Liver (tissue), 9 donors: Measurements from ENCODE around the gene KAT7. TPM values are rescaled to one million over a fixed set of nuclear protein-coding genes. Genes with fewer than 3 reads are reported as not detected.

Source experiments
- DNase-seq: peaks from one replicate; pipeline ENCODE4 v3.0.0-alpha.2; 2017; ENCODE audit warnings: low spot score
- H3K27ac ChIP-seq, 2 donors: one replicate each; pipeline ENCODE4 v1.7.0; 2013; ENCODE audit warnings: inconsistent platforms in 2 of 2, low read length in 2 of 2, control low read depth in 1 of 2, low read depth in 1 of 2, mild to moderate bottlenecking in 1 of 2
- H3K27me3 ChIP-seq, 4 donors: one replicate each; pipeline versions ENCODE4 v1.6.1 to v1.7.0; 2013; ENCODE audit warnings: low read length in 3 of 4, inconsistent platforms in 1 of 4, mild to moderate bottlenecking in 1 of 4, moderate library complexity in 1 of 4; ENCODE audit not compliant: control insufficient read depth in 4 of 4, insufficient read depth in 4 of 4
- H3K36me3 ChIP-seq, 4 donors: one replicate each; pipeline versions ENCODE4 v1.6.1 to v1.7.0; 2013; ENCODE audit warnings: low read length in 3 of 4, mild to moderate bottlenecking in 3 of 4, low read depth in 1 of 4, moderate library complexity in 1 of 4; ENCODE audit not compliant: control insufficient read depth in 4 of 4, insufficient read depth in 3 of 4
- H3K4me1 ChIP-seq, 4 donors: one replicate each; pipeline versions ENCODE4 v1.6.1 to v1.7.0; 2013; ENCODE audit warnings: low read length in 3 of 4, mild to moderate bottlenecking in 3 of 4, moderate library complexity in 1 of 4; ENCODE audit not compliant: control insufficient read depth in 4 of 4, insufficient read depth in 4 of 4
- H3K4me3 ChIP-seq, 3 donors: one replicate each; pipeline versions ENCODE4 v1.6.1 to v1.7.0; 2013; ENCODE audit warnings: low read length in 3 of 3, control low read depth in 1 of 3, low read depth in 1 of 3, mild to moderate bottlenecking in 1 of 3
- H3K9ac ChIP-seq, 2 donors: one replicate each; pipeline ENCODE4 v1.7.0; 2013; ENCODE audit warnings: low read length in 2 of 2, mild to moderate bottlenecking in 2 of 2, moderate library complexity in 2 of 2, control low read depth in 1 of 2, low read depth in 1 of 2
- H3K9me3 ChIP-seq, 4 donors: one replicate each; pipeline versions ENCODE4 v1.6.1 to v1.7.0; 2013; ENCODE audit warnings: low read length in 3 of 4; ENCODE audit not compliant: control insufficient read depth in 4 of 4
- EGR1 ChIP-seq, 2 donors: IDR thresholded peaks; 2 replicates each; pipeline ENCODE4 v1.6.1; 2016 to 2018; ENCODE audit warnings: antibody characterized with exemption in 2 of 2, low read depth in 2 of 2
- FOXA1 ChIP-seq: IDR thresholded peaks from 2 replicates; pipeline ENCODE4 v1.6.1; 2016; ENCODE audit warnings: antibody characterized with exemption
- FOXA2 ChIP-seq: IDR thresholded peaks from 2 replicates; pipeline ENCODE4 v1.6.1; 2016; ENCODE audit warnings: antibody characterized with exemption
- GABPA ChIP-seq, 2 donors: IDR thresholded peaks in 1 of 2; conservative IDR thresholded peaks in 1 of 2; 2 replicates each; pipeline ENCODE4 v1.6.1; 2016; ENCODE audit warnings: antibody characterized with exemption in 2 of 2, mild to moderate bottlenecking in 1 of 2, moderate library complexity in 1 of 2
- HNF4A ChIP-seq, 2 donors: conservative IDR thresholded peaks; 2 replicates each; pipeline ENCODE4 v1.6.1; 2016; ENCODE audit warnings: antibody characterized with exemption in 2 of 2, mild to moderate bottlenecking in 2 of 2
- HNF4G ChIP-seq: IDR thresholded peaks from 2 replicates; pipeline ENCODE4 v1.6.1; 2016; ENCODE audit warnings: antibody characterized with exemption
- JUND ChIP-seq, 2 donors: IDR thresholded peaks; 2 replicates each; pipeline ENCODE4 v1.6.1; 2016; ENCODE audit warnings: antibody characterized with exemption in 2 of 2
- NR2F2 ChIP-seq: IDR thresholded peaks from 2 replicates; pipeline ENCODE4 v1.6.1; 2016; ENCODE audit warnings: antibody characterized with exemption
- RAD21 ChIP-seq, 2 donors: IDR thresholded peaks; 2 replicates each; pipeline ENCODE4 v1.6.1; 2016; ENCODE audit warnings: antibody characterized with exemption in 2 of 2, mild to moderate bottlenecking in 2 of 2
- RXRA ChIP-seq, 2 donors: IDR thresholded peaks; 2 replicates each; pipeline ENCODE4 v1.6.1; 2017 to 2018; ENCODE audit warnings: antibody characterized with exemption in 2 of 2, mild to moderate bottlenecking in 1 of 2
- SP1 ChIP-seq: IDR thresholded peaks from 2 replicates; pipeline ENCODE4 v1.6.1; 2018; ENCODE audit warnings: antibody characterized with exemption, mild to moderate bottlenecking
- TAF1 ChIP-seq: conservative IDR thresholded peaks from 2 replicates; pipeline ENCODE4 v1.6.1; 2016; ENCODE audit warnings: antibody characterized with exemption, mild to moderate bottlenecking
- YY1 ChIP-seq: IDR thresholded peaks from 2 replicates; pipeline ENCODE4 v1.6.1; 2016; ENCODE audit warnings: antibody characterized with exemption, mild to moderate bottlenecking
- WGBS: extraction: QIAGEN DNeasy Blood & Tissue Kit; methylation state at CpG from one replicate; pipeline ENCODE4 v1.1.7; 2013; 5-methylcytosine and 5-hydroxymethylcytosine counted together
- polyA plus RNA-seq, 2 donors: library from polyadenylated mRNA; stranded (reverse) in 1 of 2; unstranded in 1 of 2; fragments of 200-250 nt in 1 of 2; fragments of >200 nt in 1 of 2; fragmentation: Nextera tagmentation in 1 of 2; extraction: Ambion mirVana in 1 of 2; gene quantifications; one replicate each; pipeline versions ENCODE4 v1.2.1 to v1.2.3, GENCODE V29; 2013 to 2015
- total RNA-seq, 2 donors: library from RNA; depleted of rRNA; stranded (reverse); fragments of >200 nt; gene quantifications; one replicate each; pipeline ENCODE4 v1.2.3, GENCODE V29; 2014
- TF ChIP-seq, protein P1 (sequence below): IDR thresholded peaks from 2 replicates; pipeline ENCODE4 v1.6.1; 2016; ENCODE audit warnings: antibody characterized with exemption, mild to moderate bottlenecking
- TF ChIP-seq, protein P2 (sequence below): IDR thresholded peaks from 2 replicates; pipeline ENCODE4 v1.6.1; 2016; ENCODE audit warnings: antibody characterized with exemption
- TF ChIP-seq, protein P3 (sequence below): IDR thresholded peaks from 2 replicates; pipeline ENCODE4 v1.6.1; 2016; ENCODE audit warnings: antibody characterized with exemption
- TF ChIP-seq, protein P4 (sequence below): fragments of 150-350 bp; IDR thresholded peaks from 2 replicates; pipeline ENCODE4 v1.5.1; 2017; ENCODE audit warnings: improper control_type of control experiment, low read depth, low read length; ENCODE audit not compliant: missing input control
- donor health status: healthy.
- donor health status: healthy.
- donor health status: healthy.
- donor health status: healthy.
- donor health status: healthy.

Gene KAT7
- total and polyA plus RNA-seq, 4 donors: 6.1 to 24.2 (median 12.6) TPM

DNA sequence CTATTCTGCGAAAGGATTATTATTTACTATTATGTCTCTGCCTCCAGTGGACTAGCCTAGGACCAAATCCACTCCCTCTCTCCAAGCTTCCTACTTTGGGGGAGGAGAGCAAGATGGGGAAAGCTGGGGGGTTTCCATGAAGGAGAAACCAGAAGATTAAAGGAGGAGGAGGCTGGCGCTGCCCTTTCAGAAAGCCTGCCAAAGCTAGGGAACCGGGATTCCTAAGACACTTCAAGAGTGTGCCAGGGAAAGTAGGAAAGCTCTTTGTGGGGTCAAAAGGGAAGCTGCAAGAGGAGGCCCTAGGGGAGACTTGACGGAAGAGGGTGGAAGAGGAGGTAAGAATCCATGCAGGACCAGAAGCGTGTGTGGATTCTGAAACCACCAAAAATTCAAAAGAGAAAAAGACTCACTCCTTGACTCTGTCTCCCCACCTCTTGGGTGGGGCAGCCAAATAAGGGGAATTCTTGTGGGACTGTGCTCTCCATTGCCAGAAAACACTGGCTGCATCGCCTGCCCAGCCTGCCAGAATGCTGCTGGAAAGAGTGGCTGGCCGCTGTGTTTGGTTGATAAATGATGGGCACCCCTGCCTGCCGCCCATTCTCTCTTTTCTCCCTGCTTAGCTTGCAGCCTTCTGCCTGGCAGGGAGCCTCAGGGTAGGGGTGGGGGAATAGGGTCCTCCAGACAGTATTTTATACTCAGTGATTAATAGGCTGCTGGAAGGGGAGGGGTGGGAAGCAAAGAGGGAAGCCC is 11.8 kb upstream of the KAT7 start:
- Histone ChIP-seq H3K4me1 (no peaks in the 10 kb centered on the region), H3K4me3 (no peak overlapping the region), H3K9me3 (no peaks in the 10 kb centered on the region), H3K27ac (no peak overlapping the region), H3K9ac (no peak overlapping the region), H3K27me3 (no peaks in the 10 kb centered on the region), H3K36me3 (no peaks in the 10 kb centered on the region)
- no peak for DNase-seq
- 88% methylated on average over 8 of the region's 8 CpGs for WGBS
- no peak for TF ChIP-seq GABPA (IDR thresholded peaks at IDR 0.05 in 1 of 2, conservative IDR thresholded peaks at IDR 0.05 in 1 of 2)

DNA sequence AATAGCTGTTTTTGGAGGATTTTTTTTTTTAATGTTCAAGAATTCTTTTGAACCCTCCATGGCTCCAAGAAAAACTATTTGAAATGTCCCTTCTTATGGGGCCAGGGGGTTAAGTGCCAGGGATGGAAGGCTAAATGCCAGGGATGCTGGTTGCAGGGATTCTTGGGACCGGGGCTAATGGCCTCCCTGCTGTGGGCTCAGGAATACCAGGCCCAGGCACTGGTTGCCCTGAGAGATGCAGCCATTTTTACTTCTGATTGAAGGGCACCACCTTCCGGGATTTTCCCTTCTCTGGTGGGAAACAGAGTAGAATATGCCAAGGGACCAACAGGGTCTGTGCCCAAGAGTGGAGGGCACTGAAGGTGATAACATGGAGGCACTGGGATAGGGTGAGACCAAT is 10.9 kb upstream of the KAT7 start:
- no peak overlapping the region for H3K9ac ChIP-seq
- H3K27ac ChIP-seq: no peak overlapping the region
- no peaks in the 10 kb centered on the region for H3K4me1 ChIP-seq
- TF ChIP-seq, protein P1, sequence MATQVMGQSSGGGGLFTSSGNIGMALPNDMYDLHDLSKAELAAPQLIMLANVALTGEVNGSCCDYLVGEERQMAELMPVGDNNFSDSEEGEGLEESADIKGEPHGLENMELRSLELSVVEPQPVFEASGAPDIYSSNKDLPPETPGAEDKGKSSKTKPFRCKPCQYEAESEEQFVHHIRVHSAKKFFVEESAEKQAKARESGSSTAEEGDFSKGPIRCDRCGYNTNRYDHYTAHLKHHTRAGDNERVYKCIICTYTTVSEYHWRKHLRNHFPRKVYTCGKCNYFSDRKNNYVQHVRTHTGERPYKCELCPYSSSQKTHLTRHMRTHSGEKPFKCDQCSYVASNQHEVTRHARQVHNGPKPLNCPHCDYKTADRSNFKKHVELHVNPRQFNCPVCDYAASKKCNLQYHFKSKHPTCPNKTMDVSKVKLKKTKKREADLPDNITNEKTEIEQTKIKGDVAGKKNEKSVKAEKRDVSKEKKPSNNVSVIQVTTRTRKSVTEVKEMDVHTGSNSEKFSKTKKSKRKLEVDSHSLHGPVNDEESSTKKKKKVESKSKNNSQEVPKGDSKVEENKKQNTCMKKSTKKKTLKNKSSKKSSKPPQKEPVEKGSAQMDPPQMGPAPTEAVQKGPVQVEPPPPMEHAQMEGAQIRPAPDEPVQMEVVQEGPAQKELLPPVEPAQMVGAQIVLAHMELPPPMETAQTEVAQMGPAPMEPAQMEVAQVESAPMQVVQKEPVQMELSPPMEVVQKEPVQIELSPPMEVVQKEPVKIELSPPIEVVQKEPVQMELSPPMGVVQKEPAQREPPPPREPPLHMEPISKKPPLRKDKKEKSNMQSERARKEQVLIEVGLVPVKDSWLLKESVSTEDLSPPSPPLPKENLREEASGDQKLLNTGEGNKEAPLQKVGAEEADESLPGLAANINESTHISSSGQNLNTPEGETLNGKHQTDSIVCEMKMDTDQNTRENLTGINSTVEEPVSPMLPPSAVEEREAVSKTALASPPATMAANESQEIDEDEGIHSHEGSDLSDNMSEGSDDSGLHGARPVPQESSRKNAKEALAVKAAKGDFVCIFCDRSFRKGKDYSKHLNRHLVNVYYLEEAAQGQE: no peak
- TF ChIP-seq, protein P2, sequence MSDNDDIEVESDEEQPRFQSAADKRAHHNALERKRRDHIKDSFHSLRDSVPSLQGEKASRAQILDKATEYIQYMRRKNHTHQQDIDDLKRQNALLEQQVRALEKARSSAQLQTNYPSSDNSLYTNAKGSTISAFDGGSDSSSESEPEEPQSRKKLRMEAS: no peak
- TF ChIP-seq, protein P3, sequence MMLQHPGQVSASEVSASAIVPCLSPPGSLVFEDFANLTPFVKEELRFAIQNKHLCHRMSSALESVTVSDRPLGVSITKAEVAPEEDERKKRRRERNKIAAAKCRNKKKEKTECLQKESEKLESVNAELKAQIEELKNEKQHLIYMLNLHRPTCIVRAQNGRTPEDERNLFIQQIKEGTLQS: no peak
- no peak for TF ChIP-seq TAF1
- no peak for TF ChIP-seq HNF4A (conservative IDR thresholded peaks at IDR 0.05)
- TF ChIP-seq GABPA (IDR thresholded peaks at IDR 0.05 in 1 of 2, conservative IDR thresholded peaks at IDR 0.05 in 1 of 2): no peak
- TF ChIP-seq JUND (IDR thresholded peaks at IDR 0.05): no peak
- TF ChIP-seq SP1: no peak
- TF ChIP-seq FOXA2: no peak
- TF ChIP-seq YY1: no peak
- TF ChIP-seq, protein P4, sequence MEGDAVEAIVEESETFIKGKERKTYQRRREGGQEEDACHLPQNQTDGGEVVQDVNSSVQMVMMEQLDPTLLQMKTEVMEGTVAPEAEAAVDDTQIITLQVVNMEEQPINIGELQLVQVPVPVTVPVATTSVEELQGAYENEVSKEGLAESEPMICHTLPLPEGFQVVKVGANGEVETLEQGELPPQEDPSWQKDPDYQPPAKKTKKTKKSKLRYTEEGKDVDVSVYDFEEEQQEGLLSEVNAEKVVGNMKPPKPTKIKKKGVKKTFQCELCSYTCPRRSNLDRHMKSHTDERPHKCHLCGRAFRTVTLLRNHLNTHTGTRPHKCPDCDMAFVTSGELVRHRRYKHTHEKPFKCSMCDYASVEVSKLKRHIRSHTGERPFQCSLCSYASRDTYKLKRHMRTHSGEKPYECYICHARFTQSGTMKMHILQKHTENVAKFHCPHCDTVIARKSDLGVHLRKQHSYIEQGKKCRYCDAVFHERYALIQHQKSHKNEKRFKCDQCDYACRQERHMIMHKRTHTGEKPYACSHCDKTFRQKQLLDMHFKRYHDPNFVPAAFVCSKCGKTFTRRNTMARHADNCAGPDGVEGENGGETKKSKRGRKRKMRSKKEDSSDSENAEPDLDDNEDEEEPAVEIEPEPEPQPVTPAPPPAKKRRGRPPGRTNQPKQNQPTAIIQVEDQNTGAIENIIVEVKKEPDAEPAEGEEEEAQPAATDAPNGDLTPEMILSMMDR: no peak
- no peak for TF ChIP-seq HNF4G
- TF ChIP-seq EGR1 (IDR thresholded peaks at IDR 0.05; ENCODE audit: low read depth in 2 of 2): no peak
- no peak for TF ChIP-seq FOXA1
- TF ChIP-seq NR2F2: no peak
- TF ChIP-seq RAD21 (IDR thresholded peaks at IDR 0.05): no peak
- no peak for TF ChIP-seq RXRA (IDR thresholded peaks at IDR 0.05)
- no peaks in the 10 kb centered on the region for H3K27me3 ChIP-seq
- WGBS: 87% methylated on average over 2 of the region's 2 CpGs
- no peak overlapping the region for H3K4me3 ChIP-seq
- no peaks in the 10 kb centered on the region for H3K36me3 ChIP-seq
- DNase-seq: no peak
- no peaks in the 10 kb centered on the region for H3K9me3 ChIP-seq
